OCI-LY1 (cell line): ENCODE measurements around the gene NOA1.

Experiments
- H2AFZ ChIP-seq: fragments of 200-600 bp; sonication (generic), shearing (Covaris generic); 2 replicates; pipeline ENCODE4 v1.6.0; 2014; ENCODE audit warnings: antibody characterized with exemption, mild to moderate bottlenecking, low read length
- H3F3A ChIP-seq: fragments of 200-600 bp; sonication (generic), shearing (Covaris generic); 2 replicates; pipeline ENCODE4 v1.6.0; 2014; ENCODE audit warnings: mild to moderate bottlenecking, antibody characterized with exemption, low read length, moderate library complexity; ENCODE audit not compliant: insufficient read depth
- H3K27ac ChIP-seq: fragments of 200-600 bp; sonication (generic); 2 replicates; pipeline ENCODE4 v1.5.1; 2014; ENCODE audit warnings: low read length, mixed run types, mild to moderate bottlenecking, low read depth; ENCODE audit not compliant: poor library complexity, severe bottlenecking
- H3K27me3 ChIP-seq: fragments of 200-600 bp; sonication (generic); 2 replicates; pipeline ENCODE4 v1.6.0; 2014; ENCODE audit warnings: antibody characterized with exemption, mild to moderate bottlenecking, low read length, moderate library complexity; ENCODE audit not compliant: insufficient read depth
- H3K36me3 ChIP-seq: fragments of 200-600 bp; sonication (generic); 2 replicates; pipeline ENCODE4 v1.6.1; 2014; ENCODE audit warnings: mild to moderate bottlenecking, antibody characterized with exemption, low read length, moderate library complexity, mixed read lengths; ENCODE audit not compliant: insufficient read depth
- H3K4me1 ChIP-seq: fragments of 200-600 bp; sonication (generic); 2 replicates; pipeline ENCODE4 v1.5.1; 2014; ENCODE audit warnings: mild to moderate bottlenecking, low read length, moderate library complexity; ENCODE audit not compliant: insufficient read depth, severe bottlenecking
- H3K4me2 ChIP-seq: fragments of 200-600 bp; sonication (generic), shearing (Covaris generic); 2 replicates; pipeline ENCODE4 v1.6.1; 2014; ENCODE audit warnings: low read length
- H3K4me3 ChIP-seq: fragments of 200-600 bp; sonication (generic); 2 replicates; pipeline ENCODE4 v1.5.1; 2014; ENCODE audit warnings: low read length, low read depth, mild to moderate bottlenecking, mixed read lengths; ENCODE audit not compliant: poor library complexity, severe bottlenecking
- H3K79me2 ChIP-seq: fragments of 200-600 bp; shearing (Covaris generic); 2 replicates; pipeline ENCODE4 v1.6.1; 2016; ENCODE audit warnings: mixed run types, low read length, mixed read lengths; ENCODE audit not compliant: insufficient read depth
- H3K9ac ChIP-seq: fragments of 200-600 bp; sonication (generic), shearing (Covaris generic); 2 replicates; pipeline ENCODE4 v1.6.1; 2014; ENCODE audit warnings: mild to moderate bottlenecking, low read length, mixed read lengths
- H3K9me2 ChIP-seq: fragments of 200-600 bp; sonication (generic), shearing (Covaris generic); 2 replicates; pipeline ENCODE4 v1.6.1; 2014; ENCODE audit warnings: low read depth, mild to moderate bottlenecking, low read length, mixed read lengths
- H3K9me3 ChIP-seq: fragments of 200-600 bp; shearing (Covaris generic); 2 replicates; pipeline ENCODE4 v1.6.1; 2014; ENCODE audit warnings: low read length, mixed read lengths
- H4K20me1 ChIP-seq: fragments of 200-600 bp; sonication (generic), shearing (Covaris generic); 2 replicates; pipeline ENCODE4 v1.6.0; 2016; ENCODE audit warnings: mild to moderate bottlenecking, low read length; ENCODE audit not compliant: insufficient read depth
- CTCF ChIP-seq: fragments of 200-600 bp; sonication (generic), shearing (Covaris generic); IDR thresholded peaks from 2 replicates; pipeline ENCODE4 v1.5.1; 2017; ENCODE audit warnings: mild to moderate bottlenecking, antibody characterized with exemption, low read length, moderate library complexity, mixed read lengths
- EZH2 ChIP-seq: fragments of 200-600 bp; sonication (generic), shearing (Covaris generic); IDR thresholded peaks from 2 replicates; pipeline ENCODE4 v1.8.0; 2017; ENCODE audit warnings: borderline replicate concordance, mixed run types, mild to moderate bottlenecking, antibody characterized with exemption, low read length, moderate library complexity, mixed read lengths

NOA1 gene

GRCh38 chr4:56914336-56914735 lies 63.1 kb downstream of the NOA1 start:
- peaks cover 59% of the 10 kb centered on the region; the same call in 1 of the 2 replicates for H3K36me3 ChIP-seq

More at GRCh38 chr4:56914336-56914735, 63.1 kb downstream of the NOA1 start:
- TF ChIP-seq EZH2 (no peak), CTCF (no peak)
- Histone ChIP-seq H3K9me2 (no peaks in the 10 kb centered on the region), H3K4me3 (no peak overlapping the region), H2AFZ (no peak overlapping the region), H3K9me3 (no peaks in the 10 kb centered on the region), H4K20me1 (no peaks in the 10 kb centered on the region), H3K4me2 (no peak overlapping the region; the same call in 1 of the 2 replicates), H3K79me2 (peaks cover 78% of the 10 kb centered on the region), H3K9ac (no peak overlapping the region), H3F3A (no peaks in the 10 kb centered on the region), H3K4me1 (peaks cover 50% of the 10 kb centered on the region), H3K27me3 (no peaks in the 10 kb centered on the region), H3K27ac (no peak overlapping the region)
